ENCODE data around the gene DOCK3. TPM values are rescaled to one million over a fixed set of nuclear protein-coding genes. Genes with fewer than 3 reads are reported as not detected.
A peak's percentile ranks its signal among the peaks of the same experiment; 100 is the strongest.
"Not testable (repeated sequence)": the region's sequence is repeated elsewhere in the genome, so short reads cannot be mapped to it uniquely, and the experiment has no call there.

The DOCK3 gene
- total and polyA plus RNA-seq, 5 donors = 1.9 to 5.2 (median 4.2) TPM

- no peak overlapping the region for H3K27ac ChIP-seq (ENCODE audit: low read length)
- intact Hi-C loops (cut with DNase I) = loop anchor here in 2 of 4 donors (10.0 kb wide), 1 partner anchor 767 kb away; the partner anchor contains the start of genes CISH (in 2 of the 2) and MAPKAPK3 (in 2 of the 2)
- H3K9me3 ChIP-seq (ENCODE audit: control insufficient read depth, low read length) = no peaks in the 10 kb centered on the region
- H3K4me3 ChIP-seq (ENCODE audit: low read length) = no peak overlapping the region
- WGBS = 89% methylated on average over 4 of the region's 4 CpGs
- H3K27me3 ChIP-seq (ENCODE audit: control insufficient read depth, insufficient read depth) = no peaks in the 10 kb centered on the region
- ATAC-seq (no peak), DNase-seq (peak in 1 of 3 donors; percentile 39)
- peaks cover 1% of the 10 kb centered on the region for H3K4me1 ChIP-seq (ENCODE audit: control insufficient read depth, insufficient read depth, low read length)
These were observed 707.5 kb downstream of the DOCK3 start for GRCh38 chr3:51382076-51382745.

DNA sequence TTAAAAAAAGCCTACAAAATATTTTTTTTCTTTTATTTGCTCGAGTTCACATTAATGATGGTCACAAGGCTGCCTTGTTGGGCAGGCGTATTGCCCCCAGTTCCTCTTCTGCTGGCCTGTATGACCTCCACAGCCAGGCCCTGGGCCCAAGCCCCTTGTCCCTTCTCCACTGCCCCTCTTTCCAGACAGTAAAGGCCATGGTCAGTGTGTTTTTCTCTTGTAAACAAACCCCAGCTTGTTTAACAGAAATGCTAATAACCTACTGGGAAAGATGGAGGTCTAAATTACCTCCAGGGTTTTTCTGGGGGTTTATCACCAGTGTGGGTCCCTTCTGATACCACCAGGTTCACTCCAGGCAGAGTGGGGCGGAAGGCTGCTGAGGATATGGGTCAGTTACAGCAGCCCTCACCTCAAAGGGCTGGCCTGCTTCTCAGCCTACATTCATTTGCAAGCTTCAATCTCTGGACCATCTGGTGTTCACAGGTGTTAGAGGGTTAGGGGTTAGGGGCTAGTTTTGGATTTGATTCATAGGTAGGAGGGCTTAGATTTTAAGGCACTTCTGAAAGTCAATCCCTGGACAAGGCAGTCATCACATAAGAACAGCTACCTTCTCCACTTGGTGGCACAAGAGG lies 708.3 kb downstream of the DOCK3 start:
- 93% methylated on average over 3 of the region's 3 CpGs for WGBS
- Histone ChIP-seq H3K4me1 (ENCODE audit: control insufficient read depth, insufficient read depth, low read length) (peaks cover 1% of the 10 kb centered on the region), H3K4me3 (ENCODE audit: low read length) (no peak overlapping the region), H3K27me3 (ENCODE audit: control insufficient read depth, insufficient read depth) (no peaks in the 10 kb centered on the region), H3K27ac (ENCODE audit: low read length) (no peak overlapping the region), H3K9me3 (ENCODE audit: control insufficient read depth, low read length) (no peaks in the 10 kb centered on the region)
- intact Hi-C loops (cut with DNase I) = loop anchor here in 2 of 4 donors (10.0 kb wide), 1 partner anchor 768 kb away; the partner anchor contains the start of genes CISH (in 2 of the 2) and MAPKAPK3 (in 2 of the 2)
- no peak for ATAC-seq
- peak in 1 of 3 donors; percentile 31 for DNase-seq

DNA sequence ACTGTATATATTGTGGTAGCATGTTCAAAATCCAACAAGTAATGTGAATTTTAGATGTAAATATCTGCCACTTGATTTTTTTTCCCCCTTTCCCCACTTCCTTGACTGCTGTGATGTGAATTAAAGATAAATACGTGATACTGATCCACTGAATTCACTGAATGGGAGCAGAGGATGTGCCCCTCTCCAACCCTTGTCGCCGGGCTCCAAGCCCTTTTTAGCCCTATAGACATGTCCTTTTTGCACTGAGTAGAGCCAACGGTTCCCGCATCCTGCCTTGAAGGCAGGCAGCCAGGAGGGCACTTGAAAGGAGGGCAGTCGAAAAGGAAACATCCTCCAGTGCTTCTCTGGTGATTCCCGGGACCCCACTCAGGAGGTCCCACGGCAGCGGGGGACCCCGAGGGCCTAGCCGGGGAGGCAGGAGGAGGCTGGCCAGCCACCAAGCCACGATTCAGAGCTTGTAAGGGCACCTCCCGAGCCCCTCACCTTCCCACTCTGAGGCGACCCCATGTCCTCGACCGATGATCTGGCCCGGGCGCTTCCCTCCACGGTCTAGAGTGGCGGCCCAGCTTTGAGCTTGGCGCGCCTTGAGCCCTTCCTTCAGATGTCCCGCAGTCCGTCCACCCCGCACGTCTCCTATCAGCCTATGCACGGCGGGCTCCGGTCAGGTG lies 709.5 kb downstream of the DOCK3 start:
- H3K4me3 ChIP-seq (ENCODE audit: low read length) = peak overlapping the region; percentile 71
- peaks cover 1% of the 10 kb centered on the region for H3K4me1 ChIP-seq (ENCODE audit: control insufficient read depth, insufficient read depth, low read length)
- WGBS = under 1% methylated on average over 29 of the region's 29 CpGs
- H3K27me3 ChIP-seq (ENCODE audit: control insufficient read depth, insufficient read depth) = no peaks in the 10 kb centered on the region
- intact Hi-C loops (cut with DNase I) = loop anchor here in 2 of 4 donors (10.0 kb wide), 1 partner anchor 769 kb away; the partner anchor contains the start of genes CISH (in 2 of the 2) and MAPKAPK3 (in 2 of the 2)
- DNase-seq = peak; percentile 51 to 78 (median 77)
- peak overlapping the region; percentile 91 for H3K27ac ChIP-seq (ENCODE audit: low read length)
- ATAC-seq = peak; percentile 22 to 48
- H3K9me3 ChIP-seq (ENCODE audit: control insufficient read depth, low read length) = no peaks in the 10 kb centered on the region

- Histone ChIP-seq H3K4me1 (ENCODE audit: control insufficient read depth, insufficient read depth, low read length) (peaks cover 1% of the 10 kb centered on the region), H3K9me3 (ENCODE audit: control insufficient read depth, low read length) (no peaks in the 10 kb centered on the region), H3K27ac (ENCODE audit: low read length) (peak within 1 kb of the TSS; percentile 91), H3K4me3 (ENCODE audit: low read length) (peak within 1 kb of the TSS; percentile 71), H3K27me3 (ENCODE audit: control insufficient read depth, insufficient read depth) (no peaks in the 10 kb centered on the region)
- intact Hi-C loops (cut with DNase I) = loop anchor here in 2 of 4 donors (10.0 kb wide), 1 partner anchor 770 kb away; the partner anchor contains the start of genes CISH (in 2 of the 2) and MAPKAPK3 (in 2 of the 2)
- WGBS = under 1% methylated on average over 65 of the region's 65 CpGs
- DNase-seq (peak; percentile 99), ATAC-seq (peak; percentile 98 to 99)
These were observed 710.2 kb downstream of the DOCK3 start, which contains the start of gene MANF for GRCh38 chr3:51384726-51385473. TSS of gene MANF (plus strand) at chr3:51385291. CDS start at chr3:51385343, 52 bp downstream.

- ATAC-seq (no peak), DNase-seq (peak in 1 of 3 donors; percentile 14)
- Histone ChIP-seq H3K4me1 (ENCODE audit: control insufficient read depth, insufficient read depth, low read length) (peaks cover 1% of the 10 kb centered on the region), H3K27me3 (ENCODE audit: control insufficient read depth, insufficient read depth) (no peaks in the 10 kb centered on the region), H3K4me3 (ENCODE audit: low read length) (peak overlapping the region; percentile 62), H3K27ac (ENCODE audit: low read length) (peak overlapping the region; percentile 44), H3K9me3 (ENCODE audit: control insufficient read depth, low read length) (no peaks in the 10 kb centered on the region)
- WGBS = 4% methylated on average over 18 of the region's 18 CpGs
- intact Hi-C loops (cut with DNase I) = loop anchor here in 2 of 4 donors (10.0 kb wide), 1 partner anchor 771 kb away; the partner anchor contains the start of genes CISH (in 2 of the 2) and MAPKAPK3 (in 2 of the 2)
These were observed 710.9 kb downstream of the DOCK3 start for GRCh38 chr3:51385621-51386091.

DNA sequence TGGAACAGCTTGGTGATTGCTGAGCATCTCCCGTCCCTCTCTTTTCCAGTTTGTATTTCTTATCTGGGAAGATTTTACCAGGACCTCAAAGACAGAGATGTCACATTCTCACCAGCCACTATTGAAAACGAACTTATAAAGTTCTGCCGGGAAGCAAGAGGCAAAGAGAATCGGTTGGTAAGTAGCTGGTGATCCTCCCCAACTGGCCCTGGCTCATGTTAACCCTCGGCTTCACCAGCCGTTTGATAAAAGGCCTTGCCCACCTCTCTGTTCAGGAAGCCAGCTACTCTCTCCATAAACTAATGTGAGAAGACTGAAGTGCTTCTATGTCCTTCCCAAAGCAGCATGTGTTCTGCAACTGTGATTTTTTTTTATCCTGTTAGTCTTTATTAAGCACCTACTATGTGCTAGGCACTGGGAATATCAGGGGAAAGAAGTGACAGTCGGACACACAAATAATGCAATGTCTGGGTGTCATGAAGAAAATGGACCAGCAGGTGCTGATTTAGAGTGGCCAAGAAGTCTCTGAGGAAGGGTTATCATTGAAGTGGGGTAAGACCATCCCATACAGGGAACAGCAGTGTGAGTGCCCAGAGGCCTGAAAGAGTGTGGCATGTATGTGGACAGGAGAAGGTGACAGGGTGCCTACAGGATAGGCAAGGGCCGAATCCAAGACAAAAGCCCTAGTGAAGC lies 711.6 kb downstream of the DOCK3 start:
- Histone ChIP-seq H3K27ac (ENCODE audit: low read length) (no peak overlapping the region), H3K4me3 (ENCODE audit: low read length) (peak overlapping the region; percentile 62), H3K4me1 (ENCODE audit: control insufficient read depth, insufficient read depth, low read length) (peaks cover 1% of the 10 kb centered on the region), H3K27me3 (ENCODE audit: control insufficient read depth, insufficient read depth) (no peaks in the 10 kb centered on the region), H3K9me3 (ENCODE audit: control insufficient read depth, low read length) (no peaks in the 10 kb centered on the region)
- WGBS = 24% methylated on average over 8 of the region's 8 CpGs
- ATAC-seq (no peak), DNase-seq (peak in 1 of 3 donors; percentile 7)
- intact Hi-C loops (cut with DNase I) = loop anchor here in 2 of 4 donors (10.0 kb wide), 1 partner anchor 772 kb away; the partner anchor contains the start of genes CISH (in 2 of the 2) and MAPKAPK3 (in 2 of the 2)

DNA sequence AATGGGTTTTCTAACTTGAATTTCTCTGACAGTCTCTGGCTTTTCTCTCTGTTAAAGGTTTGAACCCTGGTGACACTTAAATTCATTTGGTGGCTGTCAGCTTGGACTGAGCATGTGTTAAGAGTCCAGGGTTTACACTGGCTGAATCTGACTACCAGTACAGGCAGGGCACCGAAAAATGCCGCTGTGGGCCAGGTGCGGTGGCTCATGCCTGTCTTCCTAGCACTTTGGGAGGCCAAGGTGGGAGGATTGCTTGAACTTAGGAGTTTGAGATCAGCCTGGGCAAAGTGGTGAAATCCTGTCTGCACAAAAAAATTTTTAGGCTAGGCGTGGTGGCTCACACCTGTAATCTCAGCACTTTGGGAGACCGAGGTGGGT lies 712.1 kb downstream of the DOCK3 start:
- Histone ChIP-seq H3K4me3 (ENCODE audit: low read length) (no peak overlapping the region), H3K27me3 (ENCODE audit: control insufficient read depth, insufficient read depth) (no peaks in the 10 kb centered on the region), H3K4me1 (ENCODE audit: control insufficient read depth, insufficient read depth, low read length) (peaks cover 2% of the 10 kb centered on the region), H3K27ac (ENCODE audit: low read length) (no peak overlapping the region), H3K9me3 (ENCODE audit: control insufficient read depth, low read length) (no peaks in the 10 kb centered on the region)
- no peak for ATAC-seq
- 85% methylated on average over 5 of the region's 5 CpGs for WGBS
- intact Hi-C loops (cut with DNase I) = loop anchor here in 2 of 4 donors (10.0 kb wide), 1 partner anchor 772 kb away; the partner anchor contains the start of genes CISH (in 2 of the 2) and MAPKAPK3 (in 2 of the 2)
- DNase-seq = peak in 1 of 3 donors; percentile 26

DNA sequence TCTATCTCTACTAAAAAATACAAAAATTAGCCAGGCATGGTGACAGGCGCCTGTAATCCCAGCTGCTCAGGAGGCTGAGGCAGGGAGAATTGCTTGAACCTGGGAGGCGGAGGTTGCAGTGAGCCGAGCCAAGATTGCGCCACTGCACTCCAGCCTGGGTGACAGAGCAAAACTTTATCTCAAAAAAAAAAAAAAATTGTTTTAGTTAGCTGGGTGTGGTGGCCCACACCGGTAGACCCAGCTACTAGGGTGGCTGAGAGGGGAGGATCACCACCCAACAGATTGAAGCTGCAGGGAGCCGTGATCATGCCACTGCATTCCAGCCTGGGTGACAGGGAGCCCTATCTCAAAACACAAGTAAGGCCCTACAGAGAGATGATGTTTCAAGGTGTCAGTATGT lies 712.6 kb downstream of the DOCK3 start:
- not testable (repeated sequence) for H3K27ac ChIP-seq (ENCODE audit: low read length); H3K9me3 ChIP-seq (ENCODE audit: control insufficient read depth, low read length); H3K4me3 ChIP-seq (ENCODE audit: low read length); H3K27me3 ChIP-seq (ENCODE audit: control insufficient read depth, insufficient read depth); H3K4me1 ChIP-seq (ENCODE audit: control insufficient read depth, insufficient read depth, low read length); ATAC-seq
- peak in 1 of 3 donors; percentile 49 for DNase-seq
- WGBS = 68% methylated on average over 6 of the region's 6 CpGs
- intact Hi-C loops (cut with DNase I) = loop anchor here in 2 of 4 donors (10.0 kb wide), 1 partner anchor 772 kb away; the partner anchor contains the start of genes CISH (in 2 of the 2) and MAPKAPK3 (in 2 of the 2)

- intact Hi-C loops (cut with DNase I) = loop anchor here in 2 of 4 donors (10.0 kb wide), 1 partner anchor 774 kb away; the partner anchor contains the start of genes CISH (in 2 of the 2) and MAPKAPK3 (in 2 of the 2)
- ATAC-seq (no peak), DNase-seq (peak in 1 of 3 donors; percentile 52)
- Histone ChIP-seq H3K4me1 (ENCODE audit: control insufficient read depth, insufficient read depth, low read length) (peaks cover 18% of the 10 kb centered on the region), H3K27me3 (ENCODE audit: control insufficient read depth, insufficient read depth) (no peaks in the 10 kb centered on the region), H3K9me3 (ENCODE audit: control insufficient read depth, low read length) (no peaks in the 10 kb centered on the region), H3K4me3 (ENCODE audit: low read length) (no peak overlapping the region), H3K27ac (ENCODE audit: low read length) (no peak overlapping the region)
- WGBS = 68% methylated on average over 6 of the region's 6 CpGs
These were observed 713.7 kb downstream of the DOCK3 start for GRCh38 chr3:51388286-51389029.
